H1 (cell line): ENCODE results near the gene TTC33. TPM values are rescaled to one million over a fixed set of nuclear protein-coding genes. Genes with fewer than 3 reads are reported as not detected.

Experiments
- ASH2L ChIP-seq: fragments of 200-600, 300-600 bp; sonication (generic); IDR thresholded peaks from one replicate; pipeline ENCODE4 v1.7.1; 2017; ENCODE audit warnings: low read length
- KDM4A ChIP-seq: IDR thresholded peaks from one replicate; pipeline ENCODE4 v1.7.1; 2012; ENCODE audit warnings: low read depth, mild to moderate bottlenecking, moderate library complexity, low read length, inconsistent platforms; ENCODE audit not compliant: severe bottlenecking
- SAP30 ChIP-seq: fragments of 300-600 bp; sonication (generic); IDR thresholded peaks from 2 replicates; pipeline ENCODE4 v1.7.1; 2012; ENCODE audit warnings: low read length, moderate library complexity, mild to moderate bottlenecking, inconsistent platforms; ENCODE audit not compliant: insufficient read depth, insufficient replicate concordance
- TAF1 ChIP-seq: IDR thresholded peaks from 2 replicates; pipeline ENCODE4 v1.6.1; 2011; ENCODE audit warnings: mild to moderate bottlenecking, low read depth, low read length
- TAF7 ChIP-seq: optimal IDR thresholded peaks from 2 replicates; pipeline ENCODE3; 2011; ENCODE audit warnings: low read depth, mild to moderate bottlenecking, inconsistent platforms, low read length, moderate library complexity, borderline replicate concordance
- YY1 ChIP-seq: IDR thresholded peaks from 2 replicates; pipeline ENCODE4 v1.6.1; 2011; ENCODE audit warnings: low read depth, mild to moderate bottlenecking, low read length
- ZNF274 ChIP-seq: IDR thresholded peaks from 2 replicates; pipeline ENCODE4 v1.7.0; 2012; ENCODE audit warnings: low read length, borderline replicate concordance; ENCODE audit errors: extremely low read depth
- polyA plus RNA-seq, 7 experiments: library from polyadenylated mRNA; depleted of rRNA in 3 of 7; stranded (reverse) in 5 of 7; unstranded in 2 of 7; fragments of >200 nt in 5 of 7; fragments of 200-250 nt in 2 of 7; gene quantifications; 1 replicate in 5 of 7; 2 replicates in 1 of 7; 4 replicates in 1 of 7; pipeline versions ENCODE4 v1.2.1 to v1.2.3, GENCODE V29; 2011 to 2013; ENCODE audit warnings: missing spikeins in 2 of 7, mixed read lengths in 2 of 7
- total RNA-seq: library from RNA; stranded (reverse); fragmentation: NEBNext Ultra II Directional; extraction: Animal tissue kit (Norgen Biotek cat#: 25700); gene quantifications from 2 replicates; pipeline ENCODE4 v1.2.1, GENCODE V29; 2021
- TF ChIP-seq, protein P1 (sequence below): fragments of 300-600 bp; sonication (generic); IDR thresholded peaks from 2 replicates; pipeline ENCODE4 v1.7.1; 2012; ENCODE audit warnings: low read length, moderate library complexity, mild to moderate bottlenecking, inconsistent platforms; ENCODE audit not compliant: insufficient replicate concordance
- TF ChIP-seq, protein P2 (sequence below): IDR thresholded peaks from 2 replicates; pipeline ENCODE4 v1.6.1; 2012; ENCODE audit warnings: inconsistent platforms

The TTC33 gene
- total and polyA plus RNA-seq, 2 of the 8 experiments (the other 6 are each of a cell fraction or from before 2014, with no cell fraction given), result 1.2 to 12.6 TPM

DNA sequence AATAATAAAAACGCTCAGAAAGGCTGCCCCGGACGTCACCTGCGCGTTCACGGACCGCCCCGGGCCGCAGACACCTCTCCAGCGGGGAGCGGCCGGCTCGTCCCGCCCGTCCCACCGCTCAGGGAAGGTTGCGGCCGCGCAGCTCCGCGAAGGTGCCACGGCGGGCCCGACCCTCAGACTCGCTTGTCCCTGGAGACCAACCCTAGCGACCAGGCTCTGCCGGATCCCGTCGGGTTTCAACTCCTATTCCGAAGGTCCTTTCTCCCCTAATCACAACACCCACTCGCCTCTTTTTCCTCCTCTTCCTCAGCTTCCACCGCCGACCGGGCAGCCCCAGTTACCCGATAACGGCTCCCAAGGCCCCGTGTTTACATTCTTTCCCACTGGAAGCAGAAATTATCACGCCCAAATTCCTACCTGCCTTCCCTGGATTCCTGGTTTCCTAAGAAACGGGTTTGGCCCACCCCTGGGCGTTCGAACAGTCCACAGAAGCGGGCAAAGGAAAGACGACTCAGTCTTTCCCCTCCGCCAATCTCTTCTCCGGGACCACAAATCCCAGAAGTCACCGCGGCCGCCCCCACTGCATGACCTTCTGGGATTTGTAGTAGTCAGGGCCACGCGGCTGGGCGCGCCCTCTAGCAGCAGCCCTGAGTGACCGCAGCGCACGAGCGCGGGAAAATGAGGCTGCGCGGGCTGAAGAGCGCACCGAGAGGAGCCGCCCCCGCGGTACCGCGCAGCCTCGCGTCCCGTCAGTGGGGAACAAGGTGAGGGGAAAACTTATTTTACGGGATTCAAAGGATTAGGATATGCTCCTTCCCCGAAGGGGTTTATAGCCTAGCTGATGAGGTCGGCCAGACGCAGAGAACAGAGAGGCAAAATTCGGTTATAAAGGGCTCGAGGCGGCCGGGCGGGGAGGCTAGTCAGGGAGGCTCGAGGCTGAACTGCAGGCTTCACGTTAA is at the start of gene TTC33 (continued):
- TF ChIP-seq, protein P1, sequence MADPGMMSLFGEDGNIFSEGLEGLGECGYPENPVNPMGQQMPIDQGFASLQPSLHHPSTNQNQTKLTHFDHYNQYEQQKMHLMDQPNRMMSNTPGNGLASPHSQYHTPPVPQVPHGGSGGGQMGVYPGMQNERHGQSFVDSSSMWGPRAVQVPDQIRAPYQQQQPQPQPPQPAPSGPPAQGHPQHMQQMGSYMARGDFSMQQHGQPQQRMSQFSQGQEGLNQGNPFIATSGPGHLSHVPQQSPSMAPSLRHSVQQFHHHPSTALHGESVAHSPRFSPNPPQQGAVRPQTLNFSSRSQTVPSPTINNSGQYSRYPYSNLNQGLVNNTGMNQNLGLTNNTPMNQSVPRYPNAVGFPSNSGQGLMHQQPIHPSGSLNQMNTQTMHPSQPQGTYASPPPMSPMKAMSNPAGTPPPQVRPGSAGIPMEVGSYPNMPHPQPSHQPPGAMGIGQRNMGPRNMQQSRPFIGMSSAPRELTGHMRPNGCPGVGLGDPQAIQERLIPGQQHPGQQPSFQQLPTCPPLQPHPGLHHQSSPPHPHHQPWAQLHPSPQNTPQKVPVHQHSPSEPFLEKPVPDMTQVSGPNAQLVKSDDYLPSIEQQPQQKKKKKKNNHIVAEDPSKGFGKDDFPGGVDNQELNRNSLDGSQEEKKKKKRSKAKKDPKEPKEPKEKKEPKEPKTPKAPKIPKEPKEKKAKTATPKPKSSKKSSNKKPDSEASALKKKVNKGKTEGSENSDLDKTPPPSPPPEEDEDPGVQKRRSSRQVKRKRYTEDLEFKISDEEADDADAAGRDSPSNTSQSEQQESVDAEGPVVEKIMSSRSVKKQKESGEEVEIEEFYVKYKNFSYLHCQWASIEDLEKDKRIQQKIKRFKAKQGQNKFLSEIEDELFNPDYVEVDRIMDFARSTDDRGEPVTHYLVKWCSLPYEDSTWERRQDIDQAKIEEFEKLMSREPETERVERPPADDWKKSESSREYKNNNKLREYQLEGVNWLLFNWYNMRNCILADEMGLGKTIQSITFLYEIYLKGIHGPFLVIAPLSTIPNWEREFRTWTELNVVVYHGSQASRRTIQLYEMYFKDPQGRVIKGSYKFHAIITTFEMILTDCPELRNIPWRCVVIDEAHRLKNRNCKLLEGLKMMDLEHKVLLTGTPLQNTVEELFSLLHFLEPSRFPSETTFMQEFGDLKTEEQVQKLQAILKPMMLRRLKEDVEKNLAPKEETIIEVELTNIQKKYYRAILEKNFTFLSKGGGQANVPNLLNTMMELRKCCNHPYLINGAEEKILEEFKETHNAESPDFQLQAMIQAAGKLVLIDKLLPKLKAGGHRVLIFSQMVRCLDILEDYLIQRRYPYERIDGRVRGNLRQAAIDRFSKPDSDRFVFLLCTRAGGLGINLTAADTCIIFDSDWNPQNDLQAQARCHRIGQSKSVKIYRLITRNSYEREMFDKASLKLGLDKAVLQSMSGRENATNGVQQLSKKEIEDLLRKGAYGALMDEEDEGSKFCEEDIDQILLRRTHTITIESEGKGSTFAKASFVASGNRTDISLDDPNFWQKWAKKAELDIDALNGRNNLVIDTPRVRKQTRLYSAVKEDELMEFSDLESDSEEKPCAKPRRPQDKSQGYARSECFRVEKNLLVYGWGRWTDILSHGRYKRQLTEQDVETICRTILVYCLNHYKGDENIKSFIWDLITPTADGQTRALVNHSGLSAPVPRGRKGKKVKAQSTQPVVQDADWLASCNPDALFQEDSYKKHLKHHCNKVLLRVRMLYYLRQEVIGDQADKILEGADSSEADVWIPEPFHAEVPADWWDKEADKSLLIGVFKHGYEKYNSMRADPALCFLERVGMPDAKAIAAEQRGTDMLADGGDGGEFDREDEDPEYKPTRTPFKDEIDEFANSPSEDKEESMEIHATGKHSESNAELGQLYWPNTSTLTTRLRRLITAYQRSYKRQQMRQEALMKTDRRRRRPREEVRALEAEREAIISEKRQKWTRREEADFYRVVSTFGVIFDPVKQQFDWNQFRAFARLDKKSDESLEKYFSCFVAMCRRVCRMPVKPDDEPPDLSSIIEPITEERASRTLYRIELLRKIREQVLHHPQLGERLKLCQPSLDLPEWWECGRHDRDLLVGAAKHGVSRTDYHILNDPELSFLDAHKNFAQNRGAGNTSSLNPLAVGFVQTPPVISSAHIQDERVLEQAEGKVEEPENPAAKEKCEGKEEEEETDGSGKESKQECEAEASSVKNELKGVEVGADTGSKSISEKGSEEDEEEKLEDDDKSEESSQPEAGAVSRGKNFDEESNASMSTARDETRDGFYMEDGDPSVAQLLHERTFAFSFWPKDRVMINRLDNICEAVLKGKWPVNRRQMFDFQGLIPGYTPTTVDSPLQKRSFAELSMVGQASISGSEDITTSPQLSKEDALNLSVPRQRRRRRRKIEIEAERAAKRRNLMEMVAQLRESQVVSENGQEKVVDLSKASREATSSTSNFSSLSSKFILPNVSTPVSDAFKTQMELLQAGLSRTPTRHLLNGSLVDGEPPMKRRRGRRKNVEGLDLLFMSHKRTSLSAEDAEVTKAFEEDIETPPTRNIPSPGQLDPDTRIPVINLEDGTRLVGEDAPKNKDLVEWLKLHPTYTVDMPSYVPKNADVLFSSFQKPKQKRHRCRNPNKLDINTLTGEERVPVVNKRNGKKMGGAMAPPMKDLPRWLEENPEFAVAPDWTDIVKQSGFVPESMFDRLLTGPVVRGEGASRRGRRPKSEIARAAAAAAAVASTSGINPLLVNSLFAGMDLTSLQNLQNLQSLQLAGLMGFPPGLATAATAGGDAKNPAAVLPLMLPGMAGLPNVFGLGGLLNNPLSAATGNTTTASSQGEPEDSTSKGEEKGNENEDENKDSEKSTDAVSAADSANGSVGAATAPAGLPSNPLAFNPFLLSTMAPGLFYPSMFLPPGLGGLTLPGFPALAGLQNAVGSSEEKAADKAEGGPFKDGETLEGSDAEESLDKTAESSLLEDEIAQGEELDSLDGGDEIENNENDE, result no peak
- TF ChIP-seq KDM4A (peak; percentile 68), TAF1 (no peak; the same call in 1 of the 2 replicates), SAP30 (peak; percentile 52), TAF7 (no peak), YY1 (peak; percentile 65; the same call in 1 of the 2 replicates), ZNF274 (no peak), ASH2L (peak; percentile 64)
- TF ChIP-seq, protein P2, sequence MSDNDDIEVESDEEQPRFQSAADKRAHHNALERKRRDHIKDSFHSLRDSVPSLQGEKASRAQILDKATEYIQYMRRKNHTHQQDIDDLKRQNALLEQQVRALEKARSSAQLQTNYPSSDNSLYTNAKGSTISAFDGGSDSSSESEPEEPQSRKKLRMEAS, result peak; percentile 98
